GM20000 (cell line): ENCODE results near the gene BCL7C.

Source experiments
- DNase-seq: peaks from one replicate; pipeline ENCODE4 v3.0.0; 2012; ENCODE audit warnings: low spot score
- CTCF ChIP-seq: IDR thresholded peaks from 2 replicates; pipeline ENCODE4 v1.5.1; 2012; ENCODE audit warnings: mild to moderate bottlenecking, control low read depth; ENCODE audit errors: extremely low read depth, missing control alignments

Gene BCL7C

DNA sequence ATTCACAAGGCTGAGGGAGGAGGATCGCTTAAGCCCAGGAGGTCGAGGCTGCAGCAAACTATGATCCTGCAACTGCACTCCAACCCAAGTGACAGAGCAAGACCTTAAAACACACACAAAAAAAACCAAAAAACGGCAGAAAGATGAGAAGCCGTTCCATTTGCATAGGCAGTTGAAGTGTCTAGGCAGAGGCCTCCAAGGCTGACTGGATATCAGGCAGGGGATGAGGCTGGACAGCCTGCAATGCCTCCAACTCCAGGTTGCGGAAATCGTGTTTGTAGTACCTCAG lies 27.5 kb upstream of the BCL7C start:
- DNase-seq = no peak

DNA sequence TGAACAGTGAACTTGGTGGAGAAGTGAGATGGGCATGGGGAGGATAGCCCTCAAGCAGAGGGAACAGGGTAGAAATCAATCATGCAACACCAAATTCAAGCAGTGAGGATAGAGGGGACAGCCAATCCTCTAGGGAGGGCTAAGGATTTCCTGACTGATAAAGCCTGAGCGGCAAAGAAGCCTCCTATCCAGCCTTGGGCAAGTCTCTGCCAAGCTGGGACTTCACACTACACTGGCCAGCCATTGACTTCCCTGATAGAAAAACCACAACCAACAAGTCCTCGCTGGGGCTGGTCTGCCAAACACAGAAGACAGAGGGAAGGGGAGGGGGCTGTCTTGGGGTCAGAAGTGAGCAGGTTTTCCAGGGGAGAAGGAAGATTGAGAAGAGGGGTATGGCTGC lies 27.0 kb upstream of the BCL7C start:
- DNase-seq = no peak
- no peak for TF ChIP-seq CTCF

More for the DNA sequence above, 27.5 kb upstream of the BCL7C start:
- TF ChIP-seq CTCF = no peak

DNA sequence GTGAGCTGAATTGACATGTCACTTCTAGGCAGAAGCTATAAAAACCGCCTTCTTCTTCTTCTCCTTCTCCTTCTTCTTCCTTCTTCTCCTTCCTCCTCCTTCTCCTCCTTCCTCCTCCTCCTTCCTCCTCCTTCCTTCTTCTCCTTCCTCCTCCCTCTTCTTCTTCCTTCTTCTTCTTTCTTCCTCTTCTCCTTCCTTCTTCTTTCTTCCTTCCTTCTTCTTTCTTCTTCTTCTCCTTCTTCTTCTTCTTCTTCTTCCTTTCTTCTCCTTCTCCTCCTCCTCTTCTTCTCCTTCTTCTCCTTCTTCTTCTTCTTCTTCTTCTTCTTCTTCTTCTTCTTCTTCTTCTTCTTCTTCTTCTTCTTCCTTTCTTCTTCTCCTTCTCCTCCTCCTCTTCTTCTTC lies 24.7 kb upstream of the BCL7C start:
- TF ChIP-seq CTCF = no peak
- DNase-seq = no peak

GRCh38 chr16:30914830-30915229 lies 21.0 kb upstream of the BCL7C start:
- DNase-seq = no peak
- no peak for TF ChIP-seq CTCF

- DNase-seq = no peak
- TF ChIP-seq CTCF = no peak
Measured at GRCh38 chr16:30912794-30913412, 19.0 kb upstream of the BCL7C start.

DNA sequence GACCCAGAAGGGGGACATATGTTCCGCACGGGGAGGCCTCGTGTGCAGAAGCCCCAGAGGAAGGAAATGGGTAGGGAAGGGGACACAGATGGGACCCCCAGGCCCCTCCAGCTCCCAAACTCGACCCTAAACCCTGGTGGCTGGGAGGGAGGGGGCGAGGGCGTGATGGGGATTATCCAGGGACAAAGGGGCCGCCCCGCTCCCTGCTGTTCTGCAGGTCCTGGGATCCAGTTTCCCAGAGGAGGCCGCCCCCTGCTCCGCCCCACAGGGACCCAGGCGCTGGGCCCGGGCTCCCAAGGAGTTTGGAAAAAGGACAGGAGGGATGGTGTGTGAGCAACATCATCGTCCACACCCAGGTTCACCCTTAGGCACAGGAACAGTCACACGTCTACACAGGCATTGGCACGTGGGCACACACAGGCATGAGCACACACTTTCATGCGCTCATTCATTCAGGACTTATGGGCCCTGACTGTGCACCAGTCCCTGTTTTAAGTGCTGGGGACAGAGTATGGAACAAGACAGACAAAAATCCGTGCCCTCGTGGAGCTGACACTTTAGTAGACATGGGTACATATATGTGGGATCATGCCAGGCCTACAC lies 16.7 kb upstream of the BCL7C start:
- no peak for TF ChIP-seq CTCF
- DNase-seq = no peak

GRCh38 chr16:30907064-30907463 lies 13.2 kb upstream of the BCL7C start:
- DNase-seq = no peak
- no peak for TF ChIP-seq CTCF
